GM21367 (cell line): ENCODE measurements around the gene RRP36.
A peak's percentile ranks its signal among the peaks of the same experiment; 100 is the strongest.
"Not testable (repeated sequence)": the region's sequence is repeated elsewhere in the genome, so short reads cannot be mapped to it uniquely, and the experiment has no call there.

ENCODE experiments used
- ATAC-seq: cut with Tn5 transposase; IDR thresholded peaks from one replicate; pipeline ENCODE4 v1.9.1; 2021; ENCODE audit not compliant: unreplicated experiment

Gene RRP36, protein sequence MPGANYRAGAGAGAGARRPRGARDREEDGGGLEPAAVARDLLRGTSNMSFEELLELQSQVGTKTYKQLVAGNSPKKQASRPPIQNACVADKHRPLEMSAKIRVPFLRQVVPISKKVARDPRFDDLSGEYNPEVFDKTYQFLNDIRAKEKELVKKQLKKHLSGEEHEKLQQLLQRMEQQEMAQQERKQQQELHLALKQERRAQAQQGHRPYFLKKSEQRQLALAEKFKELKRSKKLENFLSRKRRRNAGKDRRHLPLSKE

DNA sequence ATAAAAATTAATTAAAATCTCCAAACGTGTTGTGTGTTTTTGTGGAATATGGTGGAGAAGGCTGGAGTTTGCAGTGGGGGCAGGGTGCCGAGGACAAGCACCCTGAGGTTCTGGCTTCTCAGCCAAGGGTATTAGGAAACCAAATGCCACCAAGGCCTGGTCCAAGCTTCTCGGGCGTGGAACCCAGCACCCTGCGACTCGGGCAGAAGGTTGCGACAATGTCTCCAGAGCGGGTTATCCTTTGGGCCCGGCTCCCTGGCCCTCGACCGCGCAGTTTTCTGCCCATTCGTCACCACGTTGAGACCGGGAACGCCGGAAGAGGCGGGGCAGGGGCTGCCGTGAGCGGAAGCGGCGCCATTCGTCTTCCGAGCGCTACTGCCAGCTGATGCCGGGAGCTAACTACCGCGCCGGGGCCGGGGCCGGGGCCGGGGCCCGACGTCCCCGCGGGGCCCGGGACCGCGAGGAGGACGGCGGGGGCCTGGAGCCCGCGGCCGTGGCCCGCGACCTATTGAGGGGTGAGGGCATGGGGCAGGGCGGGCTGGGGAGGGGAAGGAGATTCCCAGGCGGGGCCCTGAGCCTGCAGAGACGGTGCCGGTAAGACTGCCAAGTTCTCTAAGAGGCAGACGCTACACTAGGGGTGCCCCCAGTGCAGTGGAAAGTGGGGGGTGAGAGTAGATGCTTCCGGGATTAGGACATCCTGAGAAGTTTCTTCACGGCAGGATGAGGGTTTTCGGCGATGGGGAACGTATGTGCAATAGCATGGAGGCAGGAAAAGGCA lies at the start of gene RRP36:
Gene RRP36, plus strand, starts transcription at position 354 of the 778 bp plus-strand sequence. Its CDS starts 32 bp downstream, at position 386.
- peak; percentile 86 for ATAC-seq

DNA sequence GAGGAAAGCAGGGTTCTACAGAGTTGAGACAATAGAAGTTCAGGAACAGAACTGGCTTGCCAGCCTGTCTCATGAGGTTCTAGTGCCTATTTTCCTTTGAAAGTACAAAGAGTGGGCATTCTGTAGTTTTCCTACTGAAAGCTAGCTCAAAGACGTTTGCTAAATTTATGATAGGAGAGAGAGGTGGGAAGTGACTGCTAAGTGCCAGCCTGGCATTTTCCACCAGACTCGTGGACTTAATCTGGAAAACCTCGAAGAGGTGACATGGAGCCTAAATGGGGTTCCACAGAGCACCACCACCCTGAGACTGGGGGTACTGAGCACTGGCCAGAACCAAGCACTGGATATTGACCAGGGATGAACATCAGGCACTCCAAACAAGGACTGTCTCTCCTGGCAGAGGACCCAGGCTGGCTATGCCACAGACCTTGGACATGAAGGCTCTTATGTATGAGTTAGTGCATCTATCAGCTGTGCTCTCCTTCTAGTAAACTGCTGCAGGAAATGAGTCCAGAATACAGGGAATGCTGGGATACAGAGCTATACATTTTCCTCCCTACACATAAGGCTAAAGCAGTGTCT lies 49.6 kb upstream of the RRP36 start:
- ATAC-seq, result no peak

DNA sequence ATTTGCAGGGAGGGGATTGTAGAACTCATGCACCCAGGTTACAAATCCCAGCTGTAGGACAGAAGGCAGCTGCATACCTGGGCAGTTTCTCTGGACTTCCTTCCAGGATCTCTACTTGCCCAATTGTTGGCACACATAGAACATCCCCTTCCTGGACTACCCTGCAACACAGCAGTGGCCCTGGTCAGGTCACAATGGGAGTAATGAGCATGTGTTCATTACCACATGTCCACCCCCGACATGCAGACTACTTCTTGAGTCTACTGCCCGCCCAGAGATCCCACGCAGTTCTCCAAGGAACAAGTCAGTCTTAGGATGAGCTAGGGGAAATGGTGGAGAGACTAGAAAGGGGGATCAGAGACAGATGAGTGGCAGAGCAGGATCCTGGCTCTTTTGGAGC lies 47.5 kb upstream of the RRP36 start:
- ATAC-seq, result no peak

DNA sequence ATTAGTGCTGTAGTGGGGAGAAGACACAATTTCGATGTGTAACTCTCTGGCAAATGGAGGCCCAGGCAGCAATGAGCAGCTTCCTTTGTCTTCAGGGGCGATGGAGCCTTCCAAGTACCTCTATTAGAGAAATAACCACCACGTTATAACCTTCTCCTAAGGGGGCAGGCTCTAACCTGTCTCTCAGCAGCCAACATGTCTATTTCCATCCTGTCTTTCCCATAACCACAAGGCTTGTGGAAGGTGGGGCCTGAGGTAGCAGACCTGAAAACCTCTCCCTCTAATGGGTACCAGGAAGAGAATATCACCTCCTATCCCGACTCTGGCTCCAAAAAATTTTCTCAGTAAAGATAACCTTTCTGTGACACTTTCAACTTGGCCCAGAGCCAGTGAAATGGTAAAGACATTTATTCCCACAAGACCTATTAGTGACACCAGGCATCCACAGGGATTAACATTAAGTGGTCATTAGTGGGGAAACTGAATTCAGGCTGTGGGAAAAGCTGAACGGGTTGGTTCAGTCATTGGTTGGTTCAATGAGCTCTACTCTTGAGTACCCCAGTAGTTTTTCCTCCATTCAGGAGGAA lies 46.4 kb upstream of the RRP36 start:
- ATAC-seq, result no peak

DNA sequence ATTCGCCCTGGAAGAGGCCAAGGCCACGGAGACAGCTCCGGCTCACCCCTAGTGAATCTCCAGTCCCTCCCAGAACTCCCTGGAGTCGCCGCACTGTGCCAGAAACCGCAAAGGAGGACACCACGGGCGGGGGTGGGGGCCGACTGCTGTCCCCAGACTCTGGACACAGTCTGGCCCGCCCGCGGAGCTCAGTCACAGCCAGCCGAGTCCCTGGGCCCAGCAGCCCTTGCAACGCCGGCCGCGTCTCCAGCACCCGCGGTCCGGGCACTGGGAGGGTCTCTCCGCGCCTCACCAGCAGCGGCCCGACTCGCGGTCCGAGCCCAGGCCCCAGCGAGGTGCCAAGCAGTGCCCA lies 43.0 kb upstream of the RRP36 start:
- no peak for ATAC-seq

DNA sequence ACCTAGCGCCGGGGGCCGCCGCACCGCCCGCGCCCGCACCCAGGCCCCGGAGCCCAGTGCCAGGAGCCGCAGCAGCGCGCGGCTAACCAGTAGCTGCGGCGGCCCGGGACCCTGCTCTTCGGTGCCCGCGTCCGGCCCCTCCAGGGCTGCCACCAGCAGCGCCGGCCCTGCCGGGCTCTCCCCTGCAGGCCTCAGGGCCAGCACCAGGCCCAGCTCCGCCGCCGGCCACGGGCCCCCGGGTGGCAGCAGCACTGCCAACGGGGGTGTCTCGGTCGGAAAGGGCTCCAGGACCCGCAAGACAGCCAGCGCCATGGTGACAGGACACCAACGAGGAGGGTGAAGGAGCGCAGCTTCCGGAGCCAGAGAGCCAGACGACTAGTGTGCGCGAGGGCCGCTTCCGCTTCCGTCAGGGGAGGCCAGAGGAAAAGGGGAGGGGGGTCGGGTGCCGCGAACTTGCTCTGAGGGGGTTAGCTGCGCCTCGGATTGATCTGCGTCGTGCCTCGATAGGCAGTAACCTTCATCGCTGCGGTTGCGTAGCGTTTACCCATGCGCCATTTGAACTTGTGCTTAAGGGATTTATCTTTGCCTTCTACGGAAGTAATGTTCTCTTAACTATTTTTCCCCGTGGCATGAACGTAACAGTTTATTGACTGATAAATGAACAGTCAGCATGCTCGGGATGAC lies 42.4 kb upstream of the RRP36 start, which contains the start of gene PEX6:
Gene PEX6, minus strand, starts transcription at position 343 of the 684 bp plus-strand sequence. Its CDS starts 31 bp downstream, at position 312.
- ATAC-seq, result peak; percentile 61

DNA sequence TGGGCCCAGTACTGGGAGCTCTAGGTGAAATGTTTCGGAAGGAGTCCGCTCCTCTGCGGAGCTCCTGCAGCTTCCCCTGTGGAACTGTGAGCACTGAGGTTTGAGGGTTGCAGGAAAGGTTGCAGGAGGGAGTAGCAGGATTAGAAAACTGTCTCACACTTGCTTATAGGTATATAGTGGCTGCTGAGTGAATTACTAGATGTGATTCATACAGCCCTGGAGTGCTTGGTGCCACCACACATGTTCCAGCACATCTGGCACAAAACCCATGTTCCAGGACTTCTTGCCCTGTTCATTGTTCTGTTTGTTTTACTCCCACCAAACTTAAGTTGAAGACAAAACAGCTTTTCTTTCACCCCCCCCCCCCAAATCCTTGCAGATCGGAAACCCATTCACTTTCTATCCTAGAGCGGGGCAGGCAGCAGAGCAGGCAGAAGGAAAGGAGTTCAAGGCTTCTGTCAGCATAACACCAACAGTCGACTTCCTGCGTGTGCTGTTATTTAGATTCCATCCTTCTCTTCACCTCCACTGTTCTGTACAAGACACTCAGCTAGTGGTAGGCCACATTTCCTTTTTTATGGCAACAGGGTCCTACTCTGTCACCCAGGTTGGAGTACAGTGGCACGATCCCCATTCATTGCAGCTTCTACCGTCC lies 41.8 kb upstream of the RRP36 start:
- no peak for ATAC-seq

DNA sequence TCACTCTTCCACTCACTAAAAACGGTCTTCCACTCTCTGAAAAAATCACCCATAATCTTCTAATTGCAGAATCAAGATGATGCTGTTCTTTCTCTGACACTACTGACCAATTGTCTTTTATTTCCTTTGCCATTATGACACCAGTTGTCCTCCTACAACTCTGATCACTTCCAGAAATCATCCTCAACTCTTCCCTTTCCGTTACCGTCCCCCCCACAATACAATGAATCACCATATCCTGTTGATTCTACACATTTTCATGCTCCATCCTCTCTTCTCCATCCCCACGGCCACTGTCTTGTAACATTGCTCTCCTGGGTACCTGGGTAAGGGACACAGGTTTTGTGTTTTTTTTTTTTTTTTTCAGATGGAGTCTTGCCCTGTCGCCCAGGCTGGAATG lies 39.6 kb upstream of the RRP36 start:
- no peak for ATAC-seq

DNA sequence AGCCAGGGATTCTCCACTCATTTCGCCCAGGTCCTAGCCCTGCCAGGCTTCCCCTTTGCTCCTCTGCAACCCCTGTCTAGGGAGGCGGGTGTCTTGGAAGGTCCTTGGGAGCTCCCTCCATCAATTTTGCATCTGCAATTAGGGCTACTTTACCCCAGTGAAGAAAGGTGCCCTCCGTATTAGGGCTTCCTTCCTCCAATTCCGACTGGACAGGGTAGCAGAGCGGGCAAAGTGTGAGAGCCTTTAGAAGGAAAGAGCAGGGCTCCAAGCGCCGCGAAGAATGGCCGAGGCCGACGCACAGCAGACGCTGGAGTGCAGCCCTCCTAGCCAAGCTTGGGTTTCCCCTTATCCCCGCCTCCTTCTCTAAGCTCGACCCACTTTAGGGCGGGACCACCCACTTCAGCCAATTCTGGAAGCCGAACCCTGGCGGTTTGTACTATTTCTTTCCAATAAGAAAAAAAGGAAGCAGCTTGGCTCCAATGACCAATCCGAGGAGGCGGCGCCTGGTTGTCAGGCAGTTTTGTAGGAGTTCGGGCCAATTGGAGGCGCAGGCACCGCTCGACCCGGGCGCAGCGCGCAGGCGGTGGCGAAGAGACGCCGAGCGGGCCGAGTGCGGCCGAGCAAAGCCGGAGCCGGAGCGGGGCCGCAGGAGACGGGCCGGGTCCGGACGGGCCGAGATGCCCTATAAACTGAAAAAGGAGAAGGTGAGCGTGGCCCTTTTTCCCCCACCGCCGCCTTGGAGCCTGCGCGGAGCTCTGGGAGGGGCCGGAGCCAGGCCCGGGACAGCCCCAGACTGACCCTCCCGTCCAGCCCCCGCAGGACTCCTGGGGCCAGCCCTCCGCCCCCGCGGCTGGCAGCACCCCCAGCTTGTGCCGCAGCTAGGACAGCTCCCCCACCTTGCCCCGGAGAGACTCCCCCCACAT lies 37.2 kb upstream of the RRP36 start, which contains the start of gene PPP2R5D:
Gene PPP2R5D, plus strand, starts transcription at position 570 of the 923 bp plus-strand sequence. Its CDS starts 108 bp downstream, at position 678.
- peak; percentile 84 for ATAC-seq

DNA sequence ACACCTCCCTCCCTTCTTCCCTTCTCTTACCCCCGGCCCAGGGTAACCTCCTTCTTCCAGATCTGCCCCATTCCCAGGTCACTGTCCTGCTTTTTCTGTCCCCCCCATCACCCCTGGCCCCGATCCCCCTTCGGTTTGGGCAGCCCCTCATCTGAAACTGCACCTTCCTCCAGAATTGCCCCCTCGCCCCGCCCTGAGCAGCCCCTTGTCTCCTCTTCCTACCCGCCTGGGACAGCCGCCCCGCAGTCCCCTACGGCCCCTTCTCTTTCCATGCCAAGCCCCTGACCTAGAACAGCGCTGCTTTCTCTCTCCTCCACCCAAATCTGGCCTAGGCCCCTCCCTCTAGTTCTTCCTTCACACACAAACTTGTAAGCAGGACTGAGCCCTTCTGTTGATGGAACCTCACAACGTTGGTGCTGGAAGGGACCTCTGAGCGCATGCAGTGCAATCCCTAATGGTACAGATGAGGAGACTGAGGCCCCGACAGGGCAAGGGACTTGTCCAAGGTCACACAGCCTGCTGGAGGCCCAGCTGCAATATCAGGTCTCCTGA lies 36.4 kb upstream of the RRP36 start:
- no peak for ATAC-seq

DNA sequence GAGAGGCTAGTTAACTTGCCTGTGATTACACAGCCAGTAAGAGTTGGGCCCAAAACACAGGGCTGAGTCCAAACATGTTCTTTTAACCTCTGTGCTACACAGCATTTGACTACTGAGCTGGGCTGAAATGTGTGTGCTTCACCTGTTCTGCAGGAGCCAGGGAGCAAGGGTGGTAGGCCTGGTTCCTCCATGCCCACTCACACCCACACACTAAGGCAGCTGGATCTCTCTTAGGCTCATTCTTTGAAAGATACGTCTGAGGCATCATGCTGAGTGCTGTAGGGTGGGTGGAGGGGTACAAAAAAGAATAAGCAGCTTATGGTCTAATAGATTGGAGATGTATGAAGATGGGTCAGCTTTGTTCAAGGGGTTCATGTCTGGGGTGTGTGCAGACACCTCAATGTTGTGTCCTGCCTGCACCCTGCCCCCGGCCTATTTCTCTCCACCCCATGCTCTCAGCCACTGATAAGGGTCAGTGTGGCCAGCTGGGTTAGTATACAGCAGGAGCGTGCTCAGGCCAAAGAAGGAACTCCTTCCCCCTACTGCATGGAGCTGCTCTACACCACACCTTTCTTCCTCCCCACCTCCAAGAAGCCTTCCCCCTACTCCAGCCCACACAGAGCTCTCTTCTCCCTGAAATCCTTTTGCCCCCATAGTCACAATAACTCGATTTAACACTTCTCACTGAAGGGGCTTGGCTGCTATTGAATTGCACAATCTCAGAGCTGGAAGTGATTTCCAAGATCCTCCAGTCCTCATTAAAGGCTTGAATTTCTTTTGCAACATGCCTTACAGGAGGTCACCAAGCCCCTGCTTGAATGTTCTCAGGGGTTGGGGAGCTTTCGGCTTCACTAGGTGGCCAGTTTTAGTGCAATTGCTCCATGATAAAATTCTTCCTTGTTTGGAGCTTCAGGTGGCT lies 33.6 kb upstream of the RRP36 start:
- no peak for ATAC-seq

DNA sequence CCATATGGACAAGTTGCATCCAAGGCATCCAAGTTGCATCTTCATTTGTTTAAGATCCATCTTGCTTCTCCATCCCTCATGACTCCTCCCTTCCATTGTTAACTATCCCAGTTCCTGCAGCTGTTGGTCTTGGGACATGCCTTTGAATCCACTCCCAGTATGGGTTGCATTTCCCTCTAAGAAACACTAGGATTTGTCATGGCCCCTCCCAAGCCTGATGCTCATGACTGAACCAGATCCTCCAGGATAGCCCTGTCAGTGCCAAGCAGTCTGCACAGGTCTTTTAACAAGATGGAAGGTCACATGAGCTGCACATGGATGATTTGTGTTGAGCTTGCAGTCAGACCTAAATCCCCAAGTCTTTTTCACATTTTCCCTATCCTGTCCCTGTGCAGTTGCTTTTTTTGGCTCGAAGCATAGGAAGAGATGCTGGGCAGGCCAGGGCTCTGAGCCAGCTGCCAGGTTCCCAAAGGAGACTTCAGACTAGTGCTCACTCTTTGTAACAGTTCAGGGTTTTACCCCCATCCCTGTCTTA lies 32.9 kb upstream of the RRP36 start:
- ATAC-seq, result no peak

DNA sequence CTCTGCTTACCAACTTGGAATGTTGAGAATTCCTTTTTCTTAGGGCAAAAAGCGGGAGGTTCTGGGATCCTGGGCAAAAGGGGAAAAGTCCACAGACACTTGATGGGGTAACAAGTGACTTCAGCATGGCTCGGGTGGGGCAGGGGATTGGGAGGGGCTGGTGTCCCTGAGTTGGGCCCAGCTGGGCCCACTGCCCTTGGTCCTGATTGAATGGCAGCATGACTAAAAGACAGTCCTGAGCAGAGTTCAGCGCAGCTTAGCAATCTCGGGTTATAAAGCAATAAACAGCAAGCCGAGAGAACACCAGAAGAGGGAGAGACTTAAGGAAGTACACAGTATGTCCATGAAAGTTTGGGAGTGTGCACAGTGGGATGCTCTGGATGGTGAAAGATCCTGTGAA lies 31.5 kb upstream of the RRP36 start:
- ATAC-seq, result no peak

DNA sequence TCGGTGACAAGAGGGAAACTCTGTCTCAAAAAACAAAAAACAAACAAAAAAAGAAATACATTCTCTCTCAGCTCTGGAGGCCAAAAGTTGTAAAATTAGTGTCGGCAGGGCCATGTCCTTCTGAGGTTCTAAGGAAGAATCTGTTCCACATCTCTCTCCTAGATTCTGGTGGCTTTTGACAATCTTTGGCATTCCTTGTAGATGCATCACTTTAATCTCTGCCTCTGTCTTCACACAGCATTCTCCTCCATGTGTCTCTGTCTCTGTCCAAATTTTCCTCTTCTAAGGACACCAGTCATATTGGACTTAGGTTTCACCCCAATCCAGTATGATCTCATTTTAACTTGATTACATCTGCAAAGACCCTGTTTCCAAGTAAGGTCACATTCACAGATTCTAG lies 28.0 kb upstream of the RRP36 start:
- no peak for ATAC-seq

DNA sequence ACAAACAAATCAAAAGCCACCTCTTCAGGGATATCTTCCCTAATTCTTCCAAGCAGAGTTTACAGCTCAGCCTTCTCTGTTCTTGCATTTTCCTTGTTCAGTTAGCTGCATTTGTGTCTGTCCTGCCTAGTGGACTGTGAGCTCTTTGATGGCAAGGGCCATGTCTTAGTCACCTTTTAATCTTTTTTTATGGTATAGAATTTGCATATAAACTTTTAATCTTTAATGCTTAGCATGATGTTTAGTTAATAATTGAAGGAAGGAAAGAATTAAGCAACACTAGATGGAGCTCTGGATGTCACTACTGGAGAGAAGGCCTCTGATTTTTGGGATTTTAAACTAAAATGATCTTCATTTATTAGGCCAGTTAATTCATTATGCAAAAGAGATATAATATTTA lies 24.9 kb upstream of the RRP36 start:
- no peak for ATAC-seq

DNA sequence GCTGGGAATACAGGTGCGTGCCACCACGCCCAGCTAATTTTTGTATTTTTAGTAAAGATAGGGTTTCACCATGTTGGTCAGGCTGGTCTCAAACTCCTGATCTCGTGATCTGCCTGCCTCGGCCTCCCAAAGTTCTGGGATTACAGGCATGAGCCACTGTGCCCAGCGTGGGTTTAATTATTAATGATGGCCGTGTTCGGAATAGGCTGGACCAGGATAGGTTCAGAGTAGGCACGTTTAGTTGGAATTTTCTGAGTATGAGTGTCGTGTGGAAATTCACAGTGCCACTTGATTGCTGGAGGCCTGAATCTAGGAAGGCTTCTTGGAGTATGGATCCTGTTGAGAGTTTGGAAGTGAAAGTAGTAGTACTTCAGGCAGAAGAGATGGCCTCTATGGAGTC lies 23.2 kb upstream of the RRP36 start:
- ATAC-seq, result not testable (repeated sequence)

DNA sequence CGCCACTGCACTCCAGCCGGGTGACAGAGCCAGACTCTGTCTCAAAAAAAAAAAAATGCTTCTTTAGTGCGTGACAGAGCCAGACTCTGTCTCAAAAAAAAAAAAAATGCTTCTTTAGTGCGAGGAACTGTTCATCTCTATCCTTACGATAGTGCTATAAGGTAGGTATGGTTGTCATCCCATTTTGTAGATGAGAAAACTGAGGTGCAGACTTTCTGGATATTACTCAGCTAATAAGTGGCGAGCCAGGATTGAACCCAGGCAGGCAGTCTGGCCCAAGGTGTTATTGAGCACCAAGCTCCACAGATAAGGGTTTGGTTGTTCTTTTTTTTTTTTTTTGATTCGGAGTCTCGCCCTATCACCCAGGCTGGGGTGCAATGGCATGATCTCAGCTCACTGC lies 19.6 kb upstream of the RRP36 start:
- no peak for ATAC-seq

DNA sequence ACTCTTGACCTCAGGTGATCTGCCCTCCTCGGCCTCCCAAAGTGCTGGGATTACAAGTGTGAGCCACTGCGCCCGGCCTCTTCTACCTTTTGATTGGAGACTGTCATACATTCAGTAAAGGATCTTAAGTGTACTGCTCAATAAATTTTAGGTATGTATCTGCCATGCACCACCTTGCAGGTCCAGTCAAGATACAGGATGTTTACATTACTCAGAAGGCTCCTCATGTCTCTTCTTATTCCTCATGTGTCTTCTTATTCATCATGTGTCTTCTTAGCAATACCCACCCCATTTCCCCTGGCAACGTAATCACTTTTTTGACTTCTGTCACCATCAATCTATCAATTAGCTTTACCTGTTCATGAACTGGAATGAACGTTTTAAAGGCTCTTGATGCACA lies 15.6 kb upstream of the RRP36 start:
- ATAC-seq, result no peak
